ENCODE results near the gene NTM. TPM values are rescaled to one million over a fixed set of nuclear protein-coding genes. Genes with fewer than 3 reads are reported as not detected.
A peak's percentile ranks its signal among the peaks of the same experiment; 100 is the strongest.

NTM gene
- total RNA-seq, 2 donors from 2014 or later: 1.7 to 3.6 TPM

DNA sequence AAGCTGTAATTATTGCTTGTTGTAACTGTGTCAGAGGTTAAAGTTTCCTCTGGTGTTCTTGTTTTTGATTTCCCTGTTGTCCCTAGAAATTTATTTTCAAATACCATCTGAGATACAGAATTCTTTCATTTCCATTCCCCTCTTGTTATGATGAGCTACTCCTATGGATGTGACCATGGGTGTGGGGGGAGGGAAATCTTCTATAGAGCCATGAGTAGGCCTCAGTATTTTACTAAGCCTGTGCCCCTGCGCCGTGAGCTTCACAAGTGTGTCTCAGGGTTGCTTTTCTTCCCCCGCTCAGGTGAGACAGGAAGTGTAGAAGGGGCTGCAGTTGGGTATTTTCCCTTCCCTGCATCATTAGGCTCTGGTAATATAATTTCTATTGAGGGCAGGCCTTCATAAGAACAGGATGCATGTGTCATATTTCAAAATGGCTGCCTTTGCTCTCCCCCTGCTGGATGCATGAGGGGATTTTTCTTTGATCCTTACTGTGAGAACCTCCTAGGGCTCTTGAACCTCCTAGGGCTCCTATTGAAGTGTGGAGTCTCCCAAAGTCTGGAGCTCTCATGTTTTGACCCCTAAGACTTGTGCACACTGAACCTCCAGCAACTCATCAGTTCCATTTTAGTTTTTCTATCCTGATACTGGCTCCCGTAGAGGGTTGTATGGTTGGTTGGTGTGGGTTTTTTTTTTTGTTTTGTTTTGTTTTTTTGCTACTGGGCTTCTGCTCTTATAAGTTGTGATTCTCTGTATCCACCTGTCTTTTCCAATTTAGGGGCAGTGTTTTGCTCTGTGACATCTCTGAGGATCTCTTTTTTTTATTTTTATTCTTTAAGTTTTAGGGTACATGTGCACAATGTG lies 658.2 kb downstream of the NTM start:
- H3K4me1 ChIP-seq (ENCODE audit: control insufficient read depth, insufficient read depth, low read length): no peaks in the 10 kb centered on the region
- H3K27ac Mint-ChIP-seq: no peak overlapping the region
- no peak overlapping the region for H3K9ac ChIP-seq (ENCODE audit: extremely low read depth, low read length, poor library complexity, severe bottlenecking)
- no peaks in the 10 kb centered on the region for H3K9me3 ChIP-seq (ENCODE audit: control insufficient read depth, low read length)
- no peaks in the 10 kb centered on the region for H3K36me3 ChIP-seq (ENCODE audit: control insufficient read depth, insufficient read depth, low read length)
- H3K9me3 Mint-ChIP-seq: no peaks in the 10 kb centered on the region
- no peak overlapping the region for H3K4me3 ChIP-seq (ENCODE audit: low read length)
- H3K27ac ChIP-seq (ENCODE audit: low read depth, low read length): no peak overlapping the region
- peaks cover 10% of the 10 kb centered on the region for H3K4me1 Mint-ChIP-seq
- TF ChIP-seq, protein P1, sequence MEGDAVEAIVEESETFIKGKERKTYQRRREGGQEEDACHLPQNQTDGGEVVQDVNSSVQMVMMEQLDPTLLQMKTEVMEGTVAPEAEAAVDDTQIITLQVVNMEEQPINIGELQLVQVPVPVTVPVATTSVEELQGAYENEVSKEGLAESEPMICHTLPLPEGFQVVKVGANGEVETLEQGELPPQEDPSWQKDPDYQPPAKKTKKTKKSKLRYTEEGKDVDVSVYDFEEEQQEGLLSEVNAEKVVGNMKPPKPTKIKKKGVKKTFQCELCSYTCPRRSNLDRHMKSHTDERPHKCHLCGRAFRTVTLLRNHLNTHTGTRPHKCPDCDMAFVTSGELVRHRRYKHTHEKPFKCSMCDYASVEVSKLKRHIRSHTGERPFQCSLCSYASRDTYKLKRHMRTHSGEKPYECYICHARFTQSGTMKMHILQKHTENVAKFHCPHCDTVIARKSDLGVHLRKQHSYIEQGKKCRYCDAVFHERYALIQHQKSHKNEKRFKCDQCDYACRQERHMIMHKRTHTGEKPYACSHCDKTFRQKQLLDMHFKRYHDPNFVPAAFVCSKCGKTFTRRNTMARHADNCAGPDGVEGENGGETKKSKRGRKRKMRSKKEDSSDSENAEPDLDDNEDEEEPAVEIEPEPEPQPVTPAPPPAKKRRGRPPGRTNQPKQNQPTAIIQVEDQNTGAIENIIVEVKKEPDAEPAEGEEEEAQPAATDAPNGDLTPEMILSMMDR (conservative IDR thresholded peaks at IDR 0.05): peak; percentile 79
- peaks cover 2% of the 10 kb centered on the region for H3K27me3 Mint-ChIP-seq (ENCODE audit: insufficient read depth)
- peak; percentile 76 for DNase-seq
- no peaks in the 10 kb centered on the region for H3K36me3 Mint-ChIP-seq (ENCODE audit: low read depth)
- WGBS, 2 experiments (ENCODE audit: insufficient coverage in 1 of 2, insufficient read length in 1 of 2): 90% methylated on average over 4 of the region's 4 CpGs; no CpG with 5 or more reads in 1 of the 2 experiments
- no peak overlapping the region for H3K4me3 Mint-ChIP-seq
- no peaks in the 10 kb centered on the region for H3K27me3 ChIP-seq (ENCODE audit: control insufficient read depth, insufficient read depth, low read length, poor library complexity, severe bottlenecking)

DNA sequence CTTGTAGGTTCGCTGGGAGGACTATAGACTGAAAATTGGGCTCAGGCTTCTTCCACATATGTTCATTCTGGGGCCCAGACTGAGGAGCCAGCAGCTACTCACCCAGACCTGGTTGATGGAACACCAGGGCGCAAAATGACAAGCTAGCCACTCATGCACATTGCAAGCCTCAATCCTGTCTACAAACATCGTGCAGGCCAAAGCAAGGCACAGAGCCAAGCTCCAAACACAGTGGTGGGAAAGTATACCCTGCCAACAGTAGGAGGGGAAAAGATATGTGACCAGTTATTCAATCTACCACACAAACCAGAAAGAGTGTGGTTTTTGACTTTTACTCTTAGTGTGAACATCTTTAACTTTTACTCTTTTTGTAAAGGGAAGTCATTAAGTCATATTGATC lies 660.5 kb downstream of the NTM start:
- peaks cover 4% of the 10 kb centered on the region for H3K27me3 Mint-ChIP-seq (ENCODE audit: insufficient read depth)
- H3K4me3 Mint-ChIP-seq: no peak overlapping the region
- no peak overlapping the region for H3K27ac Mint-ChIP-seq

DNA sequence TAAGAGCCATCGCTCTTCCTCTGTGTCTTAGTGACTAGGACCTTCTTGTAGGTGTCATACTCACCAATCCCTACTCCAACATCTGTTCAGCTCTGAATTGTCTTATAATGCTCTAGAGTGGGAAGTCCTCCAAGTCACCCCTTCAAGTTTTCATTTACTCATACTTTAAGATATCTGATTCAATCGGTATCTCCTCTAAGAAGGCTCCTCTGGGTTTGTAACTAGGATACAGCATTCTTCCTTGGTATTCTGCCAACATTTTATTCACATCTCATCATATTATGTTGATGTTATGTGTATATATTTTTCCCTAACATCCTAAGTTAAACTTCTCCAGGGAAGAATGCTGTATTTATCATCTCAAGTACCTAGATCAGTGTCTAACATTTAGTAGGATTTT lies 662.1 kb downstream of the NTM start:
- Mint-ChIP-seq H3K4me1 (peaks cover 8% of the 10 kb centered on the region), H3K27ac (no peak overlapping the region)

More for the DNA sequence above, 660.5 kb downstream of the NTM start:
- H3K4me3 ChIP-seq (ENCODE audit: low read length): no peak overlapping the region
- H3K36me3 ChIP-seq (ENCODE audit: control insufficient read depth, insufficient read depth, low read length): no peaks in the 10 kb centered on the region
- H3K27me3 ChIP-seq (ENCODE audit: control insufficient read depth, insufficient read depth, low read length, poor library complexity, severe bottlenecking): no peaks in the 10 kb centered on the region
- H3K9me3 Mint-ChIP-seq: no peaks in the 10 kb centered on the region
- no peaks in the 10 kb centered on the region for H3K36me3 Mint-ChIP-seq (ENCODE audit: low read depth)
- no peaks in the 10 kb centered on the region for H3K4me1 ChIP-seq (ENCODE audit: control insufficient read depth, insufficient read depth, low read length)
- DNase-seq: no peak
- H3K27ac ChIP-seq (ENCODE audit: low read depth, low read length): no peak overlapping the region
- H3K9ac ChIP-seq (ENCODE audit: extremely low read depth, low read length, poor library complexity, severe bottlenecking): no peak overlapping the region
- H3K4me1 Mint-ChIP-seq: peaks cover 10% of the 10 kb centered on the region
- TF ChIP-seq, protein P1 (conservative IDR thresholded peaks at IDR 0.05): no peak
- WGBS, 2 experiments (ENCODE audit: insufficient coverage in 1 of 2, insufficient read length in 1 of 2): 83 to 100% methylated on average over 1 to 3 of the region's 3 CpGs
- no peaks in the 10 kb centered on the region for H3K9me3 ChIP-seq (ENCODE audit: control insufficient read depth, low read length)

More for the DNA sequence above, 662.1 kb downstream of the NTM start:
- Mint-ChIP-seq H3K4me3 (no peak overlapping the region), H3K36me3 (ENCODE audit: low read depth) (no peaks in the 10 kb centered on the region), H3K27me3 (ENCODE audit: insufficient read depth) (peaks cover 4% of the 10 kb centered on the region), H3K9me3 (no peaks in the 10 kb centered on the region)
- no peak for DNase-seq
- no peak overlapping the region for H3K27ac ChIP-seq (ENCODE audit: low read depth, low read length)
- H3K9me3 ChIP-seq (ENCODE audit: control insufficient read depth, low read length): no peaks in the 10 kb centered on the region
- WGBS, 2 experiments (ENCODE audit: insufficient coverage in 1 of 2, insufficient read length in 1 of 2): 86 to 91% methylated on average over 1 to 2 of the region's 2 CpGs
- no peaks in the 10 kb centered on the region for H3K4me1 ChIP-seq (ENCODE audit: control insufficient read depth, insufficient read depth, low read length)
- H3K36me3 ChIP-seq (ENCODE audit: control insufficient read depth, insufficient read depth, low read length): no peaks in the 10 kb centered on the region
- TF ChIP-seq, protein P1 (conservative IDR thresholded peaks at IDR 0.05): no peak
- H3K27me3 ChIP-seq (ENCODE audit: control insufficient read depth, insufficient read depth, low read length, poor library complexity, severe bottlenecking): no peaks in the 10 kb centered on the region
- no peak overlapping the region for H3K9ac ChIP-seq (ENCODE audit: extremely low read depth, low read length, poor library complexity, severe bottlenecking)
- H3K4me3 ChIP-seq (ENCODE audit: low read length): no peak overlapping the region
